GM12872 (cell line): ENCODE data around the gene TDRD3.

ENCODE experiments used
- TF ChIP-seq, protein P1 (sequence below): IDR thresholded peaks from 3 replicates; pipeline ENCODE4 v1.5.1; 2011; ENCODE audit warnings: low read depth, mild to moderate bottlenecking, low read length, moderate library complexity; ENCODE audit not compliant: insufficient read depth

The TDRD3 gene

DNA sequence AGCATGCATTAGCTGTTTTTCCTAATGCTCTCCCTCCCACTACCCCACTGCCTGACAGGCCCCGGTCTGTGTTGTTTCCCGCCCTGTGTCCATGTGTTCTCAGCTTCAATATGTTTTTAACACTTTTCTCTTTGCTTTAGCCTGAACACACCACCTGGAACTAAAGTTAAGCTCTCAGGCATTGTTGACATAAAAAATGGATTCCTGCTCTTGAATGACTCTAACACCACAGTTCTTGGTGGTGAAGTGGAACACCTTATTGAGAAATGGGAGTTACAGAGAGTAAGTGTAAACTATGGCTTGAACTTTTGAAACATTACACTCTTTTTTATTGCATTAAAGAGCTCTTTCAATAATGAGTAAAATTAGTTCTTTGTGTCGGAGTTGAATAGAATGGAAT is 70.1 kb downstream of the TDRD3 start:
- TF ChIP-seq, protein P1, sequence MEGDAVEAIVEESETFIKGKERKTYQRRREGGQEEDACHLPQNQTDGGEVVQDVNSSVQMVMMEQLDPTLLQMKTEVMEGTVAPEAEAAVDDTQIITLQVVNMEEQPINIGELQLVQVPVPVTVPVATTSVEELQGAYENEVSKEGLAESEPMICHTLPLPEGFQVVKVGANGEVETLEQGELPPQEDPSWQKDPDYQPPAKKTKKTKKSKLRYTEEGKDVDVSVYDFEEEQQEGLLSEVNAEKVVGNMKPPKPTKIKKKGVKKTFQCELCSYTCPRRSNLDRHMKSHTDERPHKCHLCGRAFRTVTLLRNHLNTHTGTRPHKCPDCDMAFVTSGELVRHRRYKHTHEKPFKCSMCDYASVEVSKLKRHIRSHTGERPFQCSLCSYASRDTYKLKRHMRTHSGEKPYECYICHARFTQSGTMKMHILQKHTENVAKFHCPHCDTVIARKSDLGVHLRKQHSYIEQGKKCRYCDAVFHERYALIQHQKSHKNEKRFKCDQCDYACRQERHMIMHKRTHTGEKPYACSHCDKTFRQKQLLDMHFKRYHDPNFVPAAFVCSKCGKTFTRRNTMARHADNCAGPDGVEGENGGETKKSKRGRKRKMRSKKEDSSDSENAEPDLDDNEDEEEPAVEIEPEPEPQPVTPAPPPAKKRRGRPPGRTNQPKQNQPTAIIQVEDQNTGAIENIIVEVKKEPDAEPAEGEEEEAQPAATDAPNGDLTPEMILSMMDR = no peak

DNA sequence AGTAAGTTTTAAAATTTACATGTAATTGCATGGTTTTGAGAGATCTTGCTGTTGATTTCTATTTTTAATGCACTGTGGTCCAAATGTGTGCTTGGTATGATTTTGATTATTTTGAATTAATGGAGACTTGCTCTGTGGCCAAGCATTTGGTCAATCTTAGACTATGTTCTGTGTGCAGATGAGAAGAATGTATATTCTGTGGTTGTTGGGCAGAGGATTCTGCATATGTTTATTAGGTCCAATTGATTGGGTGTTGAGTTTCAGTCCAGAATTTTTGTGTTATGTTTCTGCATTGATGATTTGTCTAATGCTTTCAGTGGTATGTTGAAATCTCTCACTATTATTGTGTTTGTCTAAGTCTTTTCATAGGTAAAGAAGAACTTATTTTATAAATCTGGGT is 82.3 kb downstream of the TDRD3 start:
- TF ChIP-seq, protein P1 = no peak

DNA sequence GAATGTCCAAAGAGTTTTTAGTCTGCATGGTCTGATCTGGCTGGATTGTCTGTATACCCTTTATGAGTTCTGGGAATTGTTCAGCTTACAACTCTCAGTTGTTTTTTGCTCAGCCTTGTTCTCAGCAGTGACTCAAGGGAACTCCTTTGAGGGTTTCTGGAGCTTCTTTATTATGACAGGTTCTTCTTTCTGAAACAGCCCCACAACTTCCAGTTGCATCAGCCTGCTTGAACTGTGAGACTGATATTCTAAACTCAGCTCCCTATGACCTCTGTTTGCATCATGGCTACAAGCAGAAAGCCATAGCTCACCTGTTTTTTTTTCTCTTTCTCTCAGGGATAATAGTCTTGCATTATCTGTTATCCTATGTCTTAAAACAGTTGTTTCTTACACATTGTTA is 85.0 kb downstream of the TDRD3 start:
- TF ChIP-seq, protein P1 = no peak

DNA sequence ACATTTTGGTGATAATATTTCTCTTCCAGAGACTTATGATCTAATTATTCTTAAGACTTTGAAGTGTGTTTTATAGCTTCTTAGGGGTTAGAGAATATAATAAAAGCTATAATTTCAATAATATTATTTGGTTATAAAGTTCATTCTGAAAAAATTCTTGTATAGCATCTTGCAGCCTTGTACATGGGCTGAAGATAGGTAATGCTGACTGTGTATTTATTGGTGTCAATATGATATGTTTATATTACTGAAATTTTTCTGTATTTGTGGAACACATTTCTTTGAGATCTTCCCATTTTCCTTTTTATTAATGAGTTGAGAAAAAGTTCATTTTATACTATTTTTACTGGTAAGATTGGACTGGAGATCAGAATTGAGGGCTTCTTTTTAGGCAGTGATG is 87.8 kb downstream of the TDRD3 start:
- TF ChIP-seq, protein P1 = no peak

DNA sequence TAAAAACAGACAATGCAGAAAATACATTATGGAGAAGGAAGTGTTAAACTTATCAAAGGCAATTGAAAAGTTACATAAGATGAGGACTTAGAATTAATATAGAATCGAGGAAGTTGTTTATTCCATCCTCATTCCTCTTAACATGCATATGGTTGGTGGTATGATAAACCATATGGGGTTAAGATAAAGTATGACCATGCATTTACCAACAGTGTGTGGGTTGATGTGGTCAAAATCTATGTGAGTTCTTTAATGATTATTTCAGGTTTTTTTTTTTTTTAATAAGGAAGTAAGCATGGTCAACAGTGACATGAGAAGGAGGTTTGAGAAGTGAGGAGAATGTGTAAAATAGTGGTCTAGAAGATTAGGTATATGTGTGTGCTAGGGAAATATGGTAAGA is 94.5 kb downstream of the TDRD3 start:
- TF ChIP-seq, protein P1 = no peak

DNA sequence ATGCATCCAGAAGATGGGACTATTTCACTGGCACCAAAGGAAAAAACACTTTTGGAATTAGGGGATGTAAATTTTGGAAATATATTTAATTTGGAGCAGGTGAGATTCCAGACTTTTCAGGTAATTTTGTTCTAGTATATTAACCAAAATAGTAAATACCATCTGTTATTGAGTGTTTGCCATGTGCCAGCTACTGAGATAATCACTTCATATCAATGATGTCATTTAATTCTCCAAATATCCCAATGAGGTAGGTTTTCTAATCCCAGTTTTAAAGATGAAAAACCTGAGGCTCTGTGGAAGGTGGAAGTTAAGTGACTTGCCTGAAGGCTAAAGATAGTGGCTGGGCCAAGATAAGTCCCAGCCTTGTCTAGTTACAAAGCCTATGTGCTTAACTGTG is 95.2 kb downstream of the TDRD3 start:
- TF ChIP-seq, protein P1 = no peak

DNA sequence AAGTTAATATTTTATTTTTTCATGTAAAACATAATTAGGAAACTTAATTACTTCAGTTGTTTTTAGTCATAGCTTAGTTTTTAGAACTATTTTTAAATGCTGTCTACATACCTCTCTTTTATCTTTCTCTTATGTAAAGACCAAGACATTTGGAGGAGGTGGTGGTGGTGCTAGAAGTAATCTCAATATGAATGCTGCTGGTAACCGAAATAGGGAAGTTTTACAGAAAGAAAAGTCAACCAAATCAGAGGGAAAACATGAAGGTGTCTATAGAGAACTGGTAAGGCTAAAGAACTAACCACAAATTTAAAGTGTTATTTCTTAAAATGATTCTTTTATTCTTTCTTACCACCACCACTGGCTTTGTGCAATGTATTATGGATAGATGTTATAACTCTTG is 97.3 kb downstream of the TDRD3 start:
- TF ChIP-seq, protein P1 = no peak

DNA sequence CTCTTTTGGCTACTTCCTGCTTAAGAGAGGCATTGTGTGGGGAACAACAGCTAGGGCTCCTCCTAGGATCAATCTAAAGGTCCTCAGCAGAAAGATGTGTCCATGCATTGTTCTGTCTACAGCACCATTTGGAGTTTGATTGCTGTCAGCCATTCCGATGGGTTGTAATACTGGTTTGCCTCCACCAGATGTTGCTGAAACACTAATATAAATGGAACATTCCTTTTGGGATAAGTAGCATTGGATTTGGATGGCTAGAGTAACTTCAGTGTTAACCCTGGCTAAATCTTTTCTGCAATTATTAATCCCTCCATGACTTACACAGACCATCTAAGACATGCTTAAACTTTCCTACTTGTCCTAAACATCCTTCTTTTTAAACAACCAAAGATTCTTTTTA is 104.2 kb downstream of the TDRD3 start:
- TF ChIP-seq, protein P1 = no peak
